Neural crest cell (in vitro differentiated cells): ENCODE measurements around the gene CLSTN2. TPM values are rescaled to one million over a fixed set of nuclear protein-coding genes. Genes with fewer than 3 reads are reported as not detected.

Source experiments
- DNase-seq: peaks from one replicate; pipeline ENCODE4 v3.0.0; 2021; ENCODE audit warnings: low read depth, mixed read lengths, low spot score
- H3K27ac Mint-ChIP-seq: one replicate; pipeline ENCODE4 v1.8.0; 2021; ENCODE audit warnings: mild to moderate bottlenecking, mixed read lengths; ENCODE audit not compliant: unreplicated experiment
- H3K27me3 Mint-ChIP-seq: 2 replicates; pipeline ENCODE4 v1.8.0; 2021; ENCODE audit warnings: low read depth, mild to moderate bottlenecking, mixed read lengths
- H3K36me3 Mint-ChIP-seq: 2 replicates; pipeline ENCODE4 v1.8.0; 2021; ENCODE audit warnings: low read depth, mild to moderate bottlenecking, mixed read lengths
- H3K4me1 Mint-ChIP-seq: 2 replicates; pipeline ENCODE4 v1.8.0; 2021; ENCODE audit warnings: mixed read lengths
- H3K4me3 Mint-ChIP-seq: one replicate; pipeline ENCODE4 v1.8.0; 2021; ENCODE audit warnings: mild to moderate bottlenecking, mixed read lengths
- H3K9me3 Mint-ChIP-seq: 2 replicates; pipeline ENCODE4 v1.8.0; 2021; ENCODE audit warnings: mixed read lengths
- CTCF ChIP-seq: fragments of 200-600 bp; sonication (generic); conservative IDR thresholded peaks from 2 replicates; pipeline ENCODE4 v1.5.0; 2021; ENCODE audit warnings: antibody characterized with exemption, mild to moderate bottlenecking
- total RNA-seq: library from RNA; stranded (reverse); gene quantifications from 2 replicates; pipeline ENCODE4 v1.2.1, GENCODE V29; 2021

The CLSTN2 gene
- total RNA-seq, 1 donor from 2014 or later: 1.9 TPM

- H3K9me3 Mint-ChIP-seq: peaks cover 2% of the 10 kb centered on the region
- TF ChIP-seq CTCF: no peak
- H3K27ac Mint-ChIP-seq: no peak overlapping the region
- no peaks in the 10 kb centered on the region for H3K27me3 Mint-ChIP-seq
- DNase-seq: no peak
- H3K4me3 Mint-ChIP-seq: no peak overlapping the region
- no peaks in the 10 kb centered on the region for H3K4me1 Mint-ChIP-seq
- H3K36me3 Mint-ChIP-seq: no peaks in the 10 kb centered on the region
Measured at GRCh38 chr3:140447136-140447535, 512.2 kb downstream of the CLSTN2 start.

- TF ChIP-seq CTCF: no peak
- no peak for DNase-seq
- Mint-ChIP-seq H3K9me3 (peaks cover 2% of the 10 kb centered on the region), H3K27me3 (no peaks in the 10 kb centered on the region), H3K27ac (no peak overlapping the region), H3K4me1 (no peaks in the 10 kb centered on the region), H3K4me3 (no peak overlapping the region), H3K36me3 (no peaks in the 10 kb centered on the region)
Measured at GRCh38 chr3:140448001-140448400, 513.0 kb downstream of the CLSTN2 start.

GRCh38 chr3:140449413-140450256, 514.6 kb downstream of the CLSTN2 start:
- Mint-ChIP-seq H3K27me3 (no peaks in the 10 kb centered on the region), H3K4me1 (no peaks in the 10 kb centered on the region), H3K27ac (no peak overlapping the region), H3K9me3 (peaks cover 2% of the 10 kb centered on the region), H3K36me3 (no peaks in the 10 kb centered on the region), H3K4me3 (no peak overlapping the region)
- DNase-seq: no peak
- no peak for TF ChIP-seq CTCF

GRCh38 chr3:140453750-140454149, 518.8 kb downstream of the CLSTN2 start:
- H3K4me3 Mint-ChIP-seq: no peak overlapping the region
- no peak overlapping the region for H3K27ac Mint-ChIP-seq
- TF ChIP-seq CTCF: no peak
- H3K36me3 Mint-ChIP-seq: no peaks in the 10 kb centered on the region
- H3K4me1 Mint-ChIP-seq: no peaks in the 10 kb centered on the region
- H3K9me3 Mint-ChIP-seq: peaks cover 2% of the 10 kb centered on the region
- no peaks in the 10 kb centered on the region for H3K27me3 Mint-ChIP-seq
- no peak for DNase-seq

GRCh38 chr3:140455521-140456214, 520.7 kb downstream of the CLSTN2 start:
- Mint-ChIP-seq H3K27ac (no peak overlapping the region), H3K4me3 (no peak overlapping the region), H3K9me3 (no peaks in the 10 kb centered on the region), H3K36me3 (no peaks in the 10 kb centered on the region), H3K4me1 (no peaks in the 10 kb centered on the region), H3K27me3 (no peaks in the 10 kb centered on the region)
- TF ChIP-seq CTCF: no peak
- DNase-seq: no peak
